ENCODE measurements around the gene SST.

Gene SST

DNA sequence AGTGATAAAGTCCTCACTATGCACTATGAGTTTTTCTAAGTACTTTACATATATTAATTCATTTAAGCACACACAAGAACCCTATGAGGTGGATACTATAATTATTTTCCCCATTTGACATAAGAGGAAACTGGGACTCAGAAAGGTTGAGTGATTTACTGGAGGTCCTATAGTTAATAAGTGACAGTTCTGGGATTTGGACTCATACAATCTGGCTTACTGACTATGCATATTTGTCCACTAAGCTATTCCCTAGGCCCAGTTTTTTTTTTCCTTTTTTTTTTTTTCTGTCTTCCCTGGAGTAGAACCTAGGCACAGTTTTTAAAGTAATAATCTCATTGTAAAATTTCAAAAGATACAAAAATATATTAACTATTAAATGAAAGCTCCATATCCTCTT is 38.5 kb upstream of the SST start:
- Histone ChIP-seq H3K27me3 (ENCODE audit: insufficient read depth, poor library complexity, severe bottlenecking) (no peaks in the 10 kb centered on the region), H3K4me3 (replicated peaks; ENCODE audit: insufficient read depth, low read length) (no peak overlapping the region), H3K27ac (replicated peaks) (no peak overlapping the region)
- TF ChIP-seq, protein P1, sequence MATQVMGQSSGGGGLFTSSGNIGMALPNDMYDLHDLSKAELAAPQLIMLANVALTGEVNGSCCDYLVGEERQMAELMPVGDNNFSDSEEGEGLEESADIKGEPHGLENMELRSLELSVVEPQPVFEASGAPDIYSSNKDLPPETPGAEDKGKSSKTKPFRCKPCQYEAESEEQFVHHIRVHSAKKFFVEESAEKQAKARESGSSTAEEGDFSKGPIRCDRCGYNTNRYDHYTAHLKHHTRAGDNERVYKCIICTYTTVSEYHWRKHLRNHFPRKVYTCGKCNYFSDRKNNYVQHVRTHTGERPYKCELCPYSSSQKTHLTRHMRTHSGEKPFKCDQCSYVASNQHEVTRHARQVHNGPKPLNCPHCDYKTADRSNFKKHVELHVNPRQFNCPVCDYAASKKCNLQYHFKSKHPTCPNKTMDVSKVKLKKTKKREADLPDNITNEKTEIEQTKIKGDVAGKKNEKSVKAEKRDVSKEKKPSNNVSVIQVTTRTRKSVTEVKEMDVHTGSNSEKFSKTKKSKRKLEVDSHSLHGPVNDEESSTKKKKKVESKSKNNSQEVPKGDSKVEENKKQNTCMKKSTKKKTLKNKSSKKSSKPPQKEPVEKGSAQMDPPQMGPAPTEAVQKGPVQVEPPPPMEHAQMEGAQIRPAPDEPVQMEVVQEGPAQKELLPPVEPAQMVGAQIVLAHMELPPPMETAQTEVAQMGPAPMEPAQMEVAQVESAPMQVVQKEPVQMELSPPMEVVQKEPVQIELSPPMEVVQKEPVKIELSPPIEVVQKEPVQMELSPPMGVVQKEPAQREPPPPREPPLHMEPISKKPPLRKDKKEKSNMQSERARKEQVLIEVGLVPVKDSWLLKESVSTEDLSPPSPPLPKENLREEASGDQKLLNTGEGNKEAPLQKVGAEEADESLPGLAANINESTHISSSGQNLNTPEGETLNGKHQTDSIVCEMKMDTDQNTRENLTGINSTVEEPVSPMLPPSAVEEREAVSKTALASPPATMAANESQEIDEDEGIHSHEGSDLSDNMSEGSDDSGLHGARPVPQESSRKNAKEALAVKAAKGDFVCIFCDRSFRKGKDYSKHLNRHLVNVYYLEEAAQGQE (IDR thresholded peaks at IDR 0.05; ENCODE audit: insufficient replicate concordance, low read depth), result no peak
- TF ChIP-seq POLR2AphosphoS5 (IDR thresholded peaks at IDR 0.05; ENCODE audit: low read depth), result no peak
- TF ChIP-seq SPI1 (IDR thresholded peaks at IDR 0.05; ENCODE audit: borderline replicate concordance, low read depth), result no peak
- no peak for TF ChIP-seq CTCF (IDR thresholded peaks at IDR 0.05; ENCODE audit: insufficient read depth, low read length)
- no peak for TF ChIP-seq GABPA (IDR thresholded peaks at IDR 0.05; ENCODE audit: low read depth)
- DNase-seq (ENCODE audit: low read depth in 1 of 2, low spot score in 1 of 2), result no peak

DNA sequence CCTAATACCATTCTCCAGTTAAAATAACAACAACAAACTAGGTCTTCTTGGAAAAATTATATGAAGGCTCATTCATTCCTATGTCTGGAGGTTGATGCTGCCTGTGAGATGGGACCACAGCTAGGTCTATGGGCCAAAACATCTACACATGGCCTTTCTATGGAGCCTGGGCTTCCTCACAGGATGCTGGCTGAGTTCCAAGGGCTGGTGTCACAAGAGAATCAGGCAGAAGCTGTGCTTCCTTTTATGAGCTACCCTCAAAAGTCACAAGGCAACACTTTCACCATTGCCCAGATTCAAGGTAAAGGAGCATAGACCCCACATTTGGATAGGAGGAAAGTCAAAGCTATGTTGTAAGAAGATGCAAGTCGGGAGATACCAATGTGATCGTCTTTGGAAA is 36.8 kb upstream of the SST start:
- Histone ChIP-seq H3K27ac (replicated peaks) (no peak overlapping the region), H3K27me3 (ENCODE audit: insufficient read depth, poor library complexity, severe bottlenecking) (no peaks in the 10 kb centered on the region), H3K4me3 (replicated peaks; ENCODE audit: insufficient read depth, low read length) (no peak overlapping the region)
- no peak for TF ChIP-seq CTCF (IDR thresholded peaks at IDR 0.05; ENCODE audit: insufficient read depth, low read length)
- peak; percentile 51 to 75 for DNase-seq (ENCODE audit: low read depth in 1 of 2, low spot score in 1 of 2)

DNA sequence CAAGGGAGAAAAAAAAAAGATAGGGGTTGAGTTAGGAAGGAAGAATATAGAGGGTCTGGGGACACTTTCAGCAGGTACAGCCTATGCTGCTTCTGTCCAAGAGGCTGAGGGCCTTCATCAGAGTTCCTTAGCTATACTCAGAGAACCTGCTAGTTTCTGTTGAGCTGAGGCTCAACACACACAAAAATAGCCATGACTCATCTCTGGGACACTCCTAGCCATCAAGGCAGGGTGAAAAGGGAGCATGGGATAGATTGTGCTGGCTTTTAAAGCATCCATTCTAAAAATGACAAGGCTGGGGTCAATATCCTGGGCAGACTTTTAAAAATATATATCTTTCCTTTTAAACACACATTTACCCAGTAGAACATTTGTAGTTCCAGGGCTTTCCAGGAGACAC is 35.0 kb upstream of the SST start:
- no peak overlapping the region for H3K4me3 ChIP-seq (replicated peaks; ENCODE audit: insufficient read depth, low read length)
- no peak for DNase-seq (ENCODE audit: low read depth in 1 of 2, low spot score in 1 of 2)
- no peaks in the 10 kb centered on the region for H3K27me3 ChIP-seq (ENCODE audit: insufficient read depth, poor library complexity, severe bottlenecking)
- no peak overlapping the region for H3K27ac ChIP-seq (replicated peaks)
- TF ChIP-seq CTCF (IDR thresholded peaks at IDR 0.05; ENCODE audit: insufficient read depth, low read length), result no peak
- no peak for TF ChIP-seq SPI1 (IDR thresholded peaks at IDR 0.05; ENCODE audit: borderline replicate concordance, low read depth)
- TF ChIP-seq POLR2AphosphoS5 (IDR thresholded peaks at IDR 0.05; ENCODE audit: low read depth), result no peak
- TF ChIP-seq, protein P1 (IDR thresholded peaks at IDR 0.05; ENCODE audit: insufficient replicate concordance, low read depth), result no peak
- no peak for TF ChIP-seq GABPA (IDR thresholded peaks at IDR 0.05; ENCODE audit: low read depth)

DNA sequence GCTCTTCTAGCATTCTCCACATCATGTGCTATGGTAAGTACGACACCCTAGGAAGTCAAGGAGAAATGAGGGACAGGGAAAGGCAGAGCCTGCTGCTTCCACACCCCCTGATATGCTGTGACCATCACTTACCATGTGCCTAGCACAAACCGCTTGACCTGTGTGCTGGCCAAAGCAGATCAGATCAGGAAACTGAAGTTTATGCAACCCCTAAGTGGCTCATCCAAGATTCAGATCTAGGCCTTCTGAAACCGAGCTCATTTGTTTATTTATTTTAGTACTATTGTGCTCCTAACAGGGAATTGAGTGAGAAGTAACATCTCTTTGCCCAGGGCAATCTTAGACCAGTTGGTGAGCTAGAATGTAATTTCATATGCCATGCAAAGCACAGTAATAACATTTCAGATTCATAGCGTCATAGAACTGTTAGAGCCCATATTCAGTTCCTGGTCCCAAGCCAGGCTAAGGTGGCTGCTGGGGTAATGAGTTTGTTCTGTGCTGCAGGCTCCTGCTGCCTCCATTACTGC is 32.4 kb upstream of the SST start, which contains the start of gene RTP2:
RTP2 (minus strand) TSS at position 51 of the 527 bp plus-strand sequence. CDS start 429 bp downstream, outside the sequence.
- no peak within 1 kb of the TSS for H3K4me3 ChIP-seq (replicated peaks; ENCODE audit: insufficient read depth, low read length)
- no peak within 1 kb of the TSS for H3K27ac ChIP-seq (replicated peaks)
- DNase-seq (ENCODE audit: low read depth in 1 of 2, low spot score in 1 of 2), result no peak
- H3K27me3 ChIP-seq (ENCODE audit: insufficient read depth, poor library complexity, severe bottlenecking), result no peaks in the 10 kb centered on the region
- TF ChIP-seq GABPA (IDR thresholded peaks at IDR 0.05; ENCODE audit: low read depth) (no peak), POLR2AphosphoS5 (IDR thresholded peaks at IDR 0.05; ENCODE audit: low read depth) (no peak), SPI1 (IDR thresholded peaks at IDR 0.05; ENCODE audit: borderline replicate concordance, low read depth) (no peak)
- TF ChIP-seq, protein P1 (IDR thresholded peaks at IDR 0.05; ENCODE audit: insufficient replicate concordance, low read depth), result no peak
